ENCODE data around the gene PXN.
A peak's percentile ranks its signal among the peaks of the same experiment; 100 is the strongest.
"Not testable (repeated sequence)": the region's sequence is repeated elsewhere in the genome, so short reads cannot be mapped to it uniquely, and the experiment has no call there.

Gene PXN

GRCh38 chr12:120242275-120242799, 23.2 kb downstream of the PXN start:
- DNase-seq (ENCODE audit: low read depth in 2 of 2): no peak

GRCh38 chr12:120241561-120242274, 23.8 kb downstream of the PXN start:
- no peak for DNase-seq (ENCODE audit: low read depth in 2 of 2)

GRCh38 chr12:120240495-120240833, 25.1 kb downstream of the PXN start:
- no peak for DNase-seq (ENCODE audit: low read depth in 2 of 2)

- DNase-seq (ENCODE audit: low read depth in 2 of 2): no peak
These were observed 25.6 kb downstream of the PXN start for GRCh38 chr12:120239776-120240494.

- DNase-seq (ENCODE audit: low read depth in 2 of 2): no peak
These were observed 26.6 kb downstream of the PXN start for GRCh38 chr12:120238839-120239445.

- DNase-seq (ENCODE audit: low read depth in 2 of 2): no peak
These were observed 27.3 kb downstream of the PXN start for GRCh38 chr12:120238217-120238616.

GRCh38 chr12:120237360-120238171, 28.0 kb downstream of the PXN start:
- no peak for DNase-seq (ENCODE audit: low read depth in 2 of 2)

- not testable (repeated sequence) for DNase-seq (ENCODE audit: low read depth in 2 of 2)
These were observed 28.7 kb downstream of the PXN start for GRCh38 chr12:120236809-120237208.

GRCh38 chr12:120235369-120236323, 29.9 kb downstream of the PXN start:
- no peak for DNase-seq (ENCODE audit: low read depth in 2 of 2)

GRCh38 chr12:120234643-120235368, 30.7 kb downstream of the PXN start:
- no peak for DNase-seq (ENCODE audit: low read depth in 2 of 2)

- peak; percentile 62 to 69 for DNase-seq (ENCODE audit: low read depth in 2 of 2)
These were observed 34.1 kb downstream of the PXN start for GRCh38 chr12:120231316-120232011.

- no peak for DNase-seq (ENCODE audit: low read depth in 2 of 2)
These were observed 34.6 kb downstream of the PXN start for GRCh38 chr12:120230974-120231315.

GRCh38 chr12:120230326-120230973, 35.1 kb downstream of the PXN start:
- no peak for DNase-seq (ENCODE audit: low read depth in 2 of 2)

- DNase-seq (ENCODE audit: low read depth in 2 of 2): no peak
These were observed 35.8 kb downstream of the PXN start for GRCh38 chr12:120229487-120230325.

GRCh38 chr12:120229071-120229486, 36.5 kb downstream of the PXN start:
- DNase-seq (ENCODE audit: low read depth in 2 of 2): no peak

GRCh38 chr12:120228291-120229070, 37.0 kb downstream of the PXN start:
- peak; percentile 87 for DNase-seq (ENCODE audit: low read depth in 2 of 2)

- DNase-seq (ENCODE audit: low read depth in 2 of 2): no peak
These were observed 37.6 kb downstream of the PXN start for GRCh38 chr12:120228041-120228290.

Measured in stimulated activated CD4-positive, alpha-beta T cell treated with anti-CD3 and anti-CD28 coated beads, Interleukin-1b, Interleukin-23, amount 100 ng/mL, for 4 hours (primary cell).